Loucy (cell line): Measurements from ENCODE around the gene DOCK10.

Experiments
- CTCF ChIP-seq: fragments of 200-600 bp; sonication (generic); conservative IDR thresholded peaks from 2 replicates; pipeline ENCODE4 v1.5.1; 2014; ENCODE audit warnings: mild to moderate bottlenecking, antibody characterized with exemption, low read length
- EZH2phosphoT487 ChIP-seq: fragments of 200-600 bp; IDR thresholded peaks from 2 replicates; pipeline ENCODE4 v1.6.1; 2018; ENCODE audit warnings: antibody characterized with exemption, mild to moderate bottlenecking, moderate library complexity, borderline replicate concordance

DNA sequence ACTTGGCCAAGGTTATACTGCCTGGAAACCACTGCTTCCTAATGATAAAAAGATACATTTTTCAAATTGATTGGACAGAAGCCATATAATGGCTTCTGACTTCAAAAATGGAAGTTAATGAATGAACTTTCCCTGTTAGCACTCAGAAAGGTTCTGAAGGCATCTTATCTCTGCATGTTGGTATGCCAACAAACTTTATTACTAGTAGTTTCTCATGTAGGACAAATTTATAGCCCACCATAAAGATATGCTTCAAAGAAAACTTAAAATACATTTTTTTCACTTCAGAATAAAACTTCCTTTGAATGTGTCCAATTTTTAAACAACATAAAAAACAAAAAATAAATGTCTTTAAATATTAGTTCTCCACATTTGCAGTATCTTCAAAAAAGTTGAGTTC, 10.0 kb downstream of the DOCK10 start:
- no peak for TF ChIP-seq CTCF
- no peak for TF ChIP-seq EZH2phosphoT487
